CD4-positive, alpha-beta T cell treated with Interleukin-2 at 100 ng/mL for 4 hours (primary cell): ENCODE data around the gene TMEM204.

ENCODE experiments used
- DNase-seq: peaks from one replicate; pipeline ENCODE4 v3.0.0-alpha.2; 2020; ENCODE audit warnings: low spot score

TMEM204 gene

DNA sequence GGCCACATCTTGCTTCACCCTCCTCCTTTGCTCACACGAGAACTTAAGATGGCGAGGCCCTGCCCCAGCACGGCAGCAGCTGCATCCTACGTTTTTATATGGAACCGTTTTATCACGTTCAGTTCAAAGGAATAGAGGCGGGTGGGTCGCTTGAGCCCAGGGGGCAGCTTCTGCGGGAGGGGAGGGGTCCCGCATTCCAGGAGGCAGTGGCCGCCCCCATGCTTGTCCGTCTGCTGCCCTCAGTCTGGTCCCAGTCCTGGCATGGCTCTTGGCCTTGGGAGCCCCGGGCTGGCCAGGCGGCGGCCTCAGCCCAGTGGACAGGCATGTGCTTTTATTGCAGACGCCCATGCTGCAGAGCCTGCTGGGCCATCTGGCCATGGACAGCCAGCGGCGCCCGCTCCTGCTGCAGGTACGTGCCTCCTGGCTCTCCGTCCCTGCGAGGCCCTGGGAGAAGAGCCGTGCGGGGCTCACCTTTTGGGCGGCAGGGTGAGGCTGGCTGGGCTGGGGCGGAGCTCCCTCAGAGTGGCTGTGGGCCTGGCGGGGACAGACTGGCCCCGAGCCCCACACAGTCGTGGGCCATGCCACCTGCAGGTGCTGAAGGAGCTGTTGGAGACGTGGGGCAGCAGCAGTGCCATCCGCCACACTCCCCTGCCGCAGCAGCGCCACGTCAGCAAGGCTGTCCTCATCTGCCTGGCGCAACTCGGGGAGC, 33.6 kb upstream of the TMEM204 start:
- DNase-seq = no peak

DNA sequence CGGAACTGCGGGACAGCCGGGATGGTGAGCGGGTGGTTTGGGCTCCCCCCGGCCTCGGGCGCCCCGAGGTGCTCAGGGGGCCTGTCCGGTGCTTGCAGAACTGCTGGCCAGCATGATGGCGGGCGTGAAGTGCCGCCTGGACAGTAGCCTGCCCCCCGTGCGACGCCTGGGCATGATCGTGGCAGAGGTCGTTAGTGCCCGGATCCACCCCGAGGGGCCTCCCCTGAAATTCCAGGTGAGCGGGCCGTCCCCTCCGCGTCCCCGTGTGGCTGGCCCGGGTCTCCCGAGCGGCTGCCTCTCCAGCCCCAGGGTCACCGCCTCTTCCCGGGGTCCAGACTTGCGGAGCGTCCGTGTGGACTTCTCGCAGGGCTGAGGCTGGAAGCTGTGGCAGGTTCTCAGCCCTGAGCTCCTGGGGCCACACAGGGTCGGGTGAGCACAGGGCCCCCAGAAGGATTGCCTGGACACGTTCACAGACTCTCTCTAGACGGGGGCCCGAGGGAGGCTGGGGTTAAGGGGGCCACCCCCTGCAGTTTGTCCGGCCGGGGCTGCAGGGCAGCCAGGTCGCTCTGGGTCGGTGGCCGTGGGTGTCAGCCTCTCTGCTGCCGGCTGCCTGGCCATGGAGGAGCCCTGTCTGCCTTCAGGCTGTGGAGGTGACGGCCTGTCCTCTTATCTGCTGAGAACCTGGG, 32.9 kb upstream of the TMEM204 start:
- no peak for DNase-seq

DNA sequence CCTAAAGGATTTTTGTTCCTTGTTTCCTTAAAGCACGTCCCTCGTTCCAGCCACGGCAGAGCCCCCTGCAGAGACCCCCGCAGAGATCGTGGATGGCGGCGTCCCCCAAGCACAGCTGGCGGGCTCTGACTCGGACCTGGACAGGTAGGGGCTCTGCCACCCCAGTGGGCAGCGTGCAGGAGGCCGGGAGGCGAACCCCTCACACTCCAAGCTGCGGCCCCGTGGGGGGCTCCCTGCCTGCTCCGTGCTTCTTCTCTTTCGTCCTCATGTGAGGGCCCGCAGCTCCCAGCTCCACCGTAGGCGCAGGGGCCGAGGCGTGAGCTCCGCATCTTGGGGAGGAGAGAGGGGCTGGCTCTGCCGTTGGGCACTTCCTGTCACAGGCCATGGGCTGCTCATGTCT, 31.8 kb upstream of the TMEM204 start:
- no peak for DNase-seq

DNA sequence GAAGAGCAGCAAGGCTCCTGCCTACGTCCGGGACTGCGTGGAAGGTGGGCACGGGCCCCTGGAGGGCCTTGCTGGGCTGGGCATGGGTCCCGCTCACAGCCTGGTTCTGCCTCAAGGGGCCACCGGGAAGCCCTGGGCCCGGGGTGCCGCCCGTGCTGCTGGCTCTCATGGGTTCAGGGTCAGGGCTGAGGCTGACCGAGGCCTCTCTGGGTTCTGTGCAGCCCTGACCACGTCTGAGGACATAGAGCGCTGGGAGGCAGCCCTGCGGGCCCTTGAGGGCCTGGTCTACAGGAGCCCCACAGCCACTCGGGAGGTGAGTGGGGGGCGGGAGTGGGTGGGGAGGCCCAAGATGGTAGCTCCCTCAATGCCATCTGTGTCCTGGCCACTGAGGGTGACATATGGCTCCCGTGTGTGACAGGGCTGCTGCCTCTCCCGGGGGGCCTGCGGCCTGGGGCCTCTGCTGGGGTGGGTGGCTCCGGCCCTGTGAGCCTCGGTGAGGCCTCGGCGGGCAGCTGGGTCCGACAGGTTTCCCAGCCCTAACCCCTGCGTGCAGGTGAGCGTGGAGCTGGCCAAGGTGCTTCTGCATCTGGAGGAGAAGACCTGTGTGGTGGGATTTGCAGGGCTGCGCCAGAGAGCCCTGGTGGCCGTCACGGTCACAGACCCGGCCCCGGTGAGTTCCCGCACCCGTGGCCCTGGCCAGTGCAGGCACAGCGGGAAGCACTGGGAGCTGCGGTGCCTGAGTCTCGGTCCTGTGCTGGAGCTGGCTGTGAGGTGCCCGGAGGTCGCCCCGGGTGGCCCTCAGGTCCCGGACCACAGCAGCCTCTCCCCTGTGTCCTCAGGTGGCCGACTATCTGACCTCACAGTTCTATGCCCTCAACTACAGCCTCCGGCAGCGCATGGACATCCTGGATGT, 31.1 kb upstream of the TMEM204 start:
- no peak for DNase-seq

DNA sequence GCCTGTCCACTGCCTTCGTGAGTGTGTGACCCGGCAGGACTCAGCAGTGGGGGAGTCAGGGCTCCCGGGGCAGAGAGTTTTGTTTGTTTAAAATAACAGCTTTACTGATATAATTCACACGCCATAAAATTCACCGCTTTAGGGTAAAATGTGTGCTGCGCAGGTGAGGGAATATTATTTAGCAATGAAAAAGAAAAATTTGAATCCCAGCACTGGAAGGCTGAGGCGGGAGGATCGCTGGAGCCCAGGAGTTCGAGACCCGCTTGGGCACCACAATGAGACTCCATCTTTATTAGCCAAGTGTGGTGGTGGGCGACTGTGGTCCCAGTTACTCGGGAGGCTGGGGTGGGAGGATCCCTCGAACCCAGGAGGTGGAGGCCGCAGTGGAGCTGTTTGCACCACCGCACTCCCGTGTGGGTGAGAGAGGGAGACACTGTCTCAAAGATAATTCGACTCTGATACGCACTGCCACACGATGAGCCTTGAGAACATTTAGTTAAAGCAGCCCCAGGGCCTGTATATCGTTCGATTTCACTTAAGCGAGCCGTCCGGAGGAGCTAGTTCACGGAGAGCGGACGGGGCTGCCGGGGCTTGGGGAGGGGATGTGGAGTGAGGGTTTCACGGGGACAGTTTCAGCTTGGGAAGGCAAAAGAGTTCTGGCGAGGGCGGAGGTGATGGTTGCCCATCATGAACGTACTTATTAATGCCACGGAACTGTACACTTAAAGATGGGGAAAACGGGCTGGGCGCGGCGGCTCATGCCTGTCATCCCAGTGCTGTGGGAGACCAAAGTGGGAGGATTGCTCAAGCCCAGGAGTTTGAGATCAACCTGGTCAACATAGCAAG, 30.1 kb upstream of the TMEM204 start:
- no peak for DNase-seq

DNA sequence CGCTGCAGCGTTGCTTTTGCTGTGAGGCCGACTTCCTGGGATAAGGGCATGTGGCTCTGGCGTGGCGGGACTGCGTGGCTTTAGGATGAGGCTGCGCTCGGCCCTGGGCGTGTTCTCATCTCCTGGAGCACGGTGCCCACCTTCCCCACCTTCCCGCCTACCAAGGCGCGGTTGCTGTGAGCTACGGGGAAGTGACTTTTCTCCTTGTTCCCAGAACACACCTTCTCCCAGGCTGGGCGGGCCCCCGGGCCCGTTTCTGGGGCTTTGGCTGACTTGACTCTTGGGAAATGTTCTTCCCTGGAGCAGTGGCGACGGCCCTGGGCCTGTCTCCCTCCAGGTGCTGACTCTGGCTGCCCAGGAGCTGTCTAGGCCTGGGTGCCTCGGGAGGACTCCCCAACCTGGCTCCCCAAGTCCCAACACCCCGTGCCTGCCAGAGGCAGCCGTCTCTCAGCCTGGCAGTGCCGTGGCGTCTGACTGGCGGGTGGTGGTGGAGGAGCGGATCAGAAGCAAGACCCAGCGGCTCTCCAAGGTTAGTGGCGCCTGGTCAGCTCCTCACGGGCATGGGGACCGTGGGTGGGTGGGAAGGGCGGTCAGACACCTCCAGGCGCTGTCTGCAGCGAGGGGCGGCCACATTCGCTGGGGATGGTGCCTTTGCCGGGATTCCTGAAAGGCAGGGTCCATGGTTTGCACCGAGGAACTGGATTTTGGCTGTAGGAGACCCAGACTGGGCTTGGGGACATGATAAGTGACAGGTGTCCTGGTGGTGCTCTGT, 28.2 kb upstream of the TMEM204 start:
- DNase-seq = no peak

DNA sequence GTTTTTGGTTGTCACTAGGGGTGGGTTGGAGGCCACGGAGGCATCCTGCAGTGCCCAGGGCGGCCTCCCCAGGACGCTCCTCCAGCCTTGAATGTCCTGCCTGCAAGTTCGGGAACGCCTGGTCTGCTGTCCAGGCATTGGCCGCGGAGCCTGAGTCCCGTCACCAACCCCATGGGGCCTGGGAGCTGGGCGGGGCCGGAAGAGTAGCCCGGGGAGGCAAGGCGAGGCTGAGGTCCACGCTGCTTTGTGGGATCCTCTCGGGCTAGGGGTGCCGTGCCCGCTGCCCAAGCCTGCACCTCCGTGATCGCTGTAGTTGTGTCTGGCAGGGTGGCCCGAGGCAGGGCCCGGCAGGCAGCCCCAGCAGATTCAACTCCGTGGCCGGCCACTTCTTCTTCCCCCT, 27.6 kb upstream of the TMEM204 start:
- DNase-seq = no peak

DNA sequence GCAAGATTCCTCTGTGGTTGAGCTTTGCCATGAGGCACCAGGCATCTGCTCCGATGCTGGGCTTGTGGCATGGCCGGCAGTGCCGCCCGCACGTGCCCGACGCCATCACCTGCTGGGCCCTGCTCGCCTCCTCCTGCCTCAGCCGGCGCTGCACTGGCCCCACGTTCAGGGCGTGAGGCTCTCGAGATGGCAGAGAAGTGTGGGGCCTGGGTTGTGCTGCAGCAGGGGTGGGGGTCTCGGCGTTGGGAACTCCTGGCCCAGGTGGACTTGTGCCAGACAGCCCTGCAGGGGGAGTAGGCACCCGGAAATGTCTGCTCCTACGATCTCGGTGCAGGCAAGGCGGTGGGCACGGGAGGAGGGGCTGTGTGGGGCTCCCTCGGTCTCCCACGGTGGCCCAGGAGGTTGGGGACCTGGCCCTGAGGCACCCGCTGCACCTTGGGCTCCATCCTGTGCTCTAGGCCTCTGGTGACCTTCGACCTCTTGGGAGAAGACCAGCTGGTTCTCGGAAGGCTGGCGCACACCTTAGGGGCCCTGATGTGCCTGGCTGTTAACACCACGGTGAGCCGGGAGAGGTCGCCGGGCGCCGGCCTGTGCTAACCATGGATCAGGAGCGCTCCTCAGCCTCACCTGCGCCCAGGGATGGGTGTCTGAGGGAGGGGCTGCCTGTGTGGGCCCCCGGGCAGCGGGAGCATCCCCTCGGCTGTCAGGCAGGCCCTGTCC, 26.8 kb upstream of the TMEM204 start:
- no peak for DNase-seq

DNA sequence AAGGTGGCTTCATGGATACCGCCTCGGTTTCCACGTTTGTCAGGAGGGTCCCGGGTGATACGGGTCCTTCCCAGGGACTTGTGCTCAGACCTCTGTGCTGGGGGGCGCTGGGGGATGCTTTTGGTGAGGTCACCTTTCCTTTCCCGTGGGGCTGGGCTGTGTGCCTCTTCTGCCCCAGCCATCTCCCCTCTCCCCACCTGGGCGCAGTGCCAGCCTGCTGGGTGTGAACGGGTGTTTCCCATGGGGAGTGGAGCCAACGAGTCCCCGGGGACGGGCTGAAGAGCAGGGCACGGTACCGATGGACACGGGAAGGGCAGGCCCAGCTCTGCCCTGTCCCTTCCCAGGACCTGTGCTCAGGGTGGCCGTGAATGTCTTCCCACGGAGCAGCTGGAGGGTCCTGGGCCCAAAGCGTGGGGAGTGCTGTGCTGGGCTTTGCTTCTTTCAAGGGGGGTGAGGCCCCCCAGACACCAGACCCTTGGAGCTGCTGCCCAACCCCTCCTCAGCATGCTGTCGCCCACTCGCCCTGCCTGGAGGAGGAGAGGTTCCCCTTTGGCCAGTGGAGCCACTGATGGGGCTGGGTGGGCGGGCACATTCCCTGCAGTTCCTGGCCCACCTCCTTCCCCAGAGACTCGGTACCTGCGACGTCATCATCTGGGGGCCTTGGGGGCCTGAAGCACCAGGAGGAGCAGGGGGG, 24.8 kb upstream of the TMEM204 start:
- DNase-seq = no peak

DNA sequence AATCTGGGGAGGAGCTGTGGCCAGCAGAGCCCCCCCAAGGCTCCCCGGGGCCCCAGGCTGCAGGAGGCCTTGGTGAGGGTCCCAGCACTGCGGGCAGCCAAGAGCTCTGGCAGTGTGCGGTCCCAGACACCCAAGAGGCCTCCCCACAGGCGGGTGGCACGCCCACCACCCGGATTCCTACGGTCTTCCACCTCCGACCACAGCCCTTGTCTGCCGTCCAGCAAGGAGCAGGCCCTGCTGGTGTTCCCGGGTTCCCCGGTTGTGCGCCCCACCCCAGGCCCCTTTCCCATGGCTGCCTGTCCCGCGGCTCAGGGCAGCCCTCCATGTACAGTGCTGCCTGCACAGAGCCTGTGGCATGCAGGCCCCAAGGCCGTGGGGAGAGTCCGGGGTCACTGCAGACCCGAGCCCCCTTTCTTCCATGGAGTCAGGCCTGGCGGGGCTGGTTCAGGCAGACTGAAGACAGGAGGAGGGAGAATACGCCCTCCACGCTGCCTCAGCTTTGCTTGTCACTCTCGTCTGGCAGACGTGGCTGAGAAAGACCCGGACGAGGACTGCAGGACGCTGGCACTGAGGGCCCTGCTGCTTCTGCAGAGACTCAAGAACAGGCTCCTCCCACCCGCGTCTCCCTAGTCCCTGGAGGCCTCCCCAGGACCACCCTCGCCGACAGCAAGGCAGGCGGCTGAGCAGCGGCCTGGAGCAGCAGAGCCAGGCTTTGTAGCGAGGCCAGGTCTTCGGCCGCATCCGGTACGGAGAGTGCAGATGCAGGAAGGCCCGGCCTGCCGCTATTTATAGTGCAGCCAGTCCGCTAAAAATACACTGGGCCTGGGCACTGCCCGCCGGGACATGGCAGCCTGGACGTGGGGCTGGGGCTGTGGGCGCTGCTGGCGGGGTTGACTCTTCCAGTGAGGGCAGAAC, 23.9 kb upstream of the TMEM204 start:
- no peak for DNase-seq

DNA sequence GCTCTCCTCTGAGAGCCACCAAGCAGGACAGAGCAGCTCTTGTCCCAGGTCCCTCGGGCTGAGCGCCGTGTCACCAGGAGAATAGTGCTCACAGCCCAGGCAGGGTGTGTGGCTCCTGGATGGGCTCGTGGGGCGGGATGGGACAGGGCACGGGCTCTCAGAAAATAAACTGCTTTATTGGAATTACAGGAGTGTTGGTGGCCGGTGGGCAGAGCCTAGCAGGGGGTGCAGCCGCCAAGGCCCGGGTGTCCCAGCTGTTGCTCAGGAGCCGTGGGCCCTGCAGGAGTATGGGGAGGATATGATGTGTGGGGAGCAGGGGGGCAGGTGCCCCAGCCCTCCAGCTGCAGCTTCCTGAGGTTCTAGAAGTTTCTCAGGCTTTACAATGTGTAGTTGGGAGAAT, 23.2 kb upstream of the TMEM204 start:
- no peak for DNase-seq

DNA sequence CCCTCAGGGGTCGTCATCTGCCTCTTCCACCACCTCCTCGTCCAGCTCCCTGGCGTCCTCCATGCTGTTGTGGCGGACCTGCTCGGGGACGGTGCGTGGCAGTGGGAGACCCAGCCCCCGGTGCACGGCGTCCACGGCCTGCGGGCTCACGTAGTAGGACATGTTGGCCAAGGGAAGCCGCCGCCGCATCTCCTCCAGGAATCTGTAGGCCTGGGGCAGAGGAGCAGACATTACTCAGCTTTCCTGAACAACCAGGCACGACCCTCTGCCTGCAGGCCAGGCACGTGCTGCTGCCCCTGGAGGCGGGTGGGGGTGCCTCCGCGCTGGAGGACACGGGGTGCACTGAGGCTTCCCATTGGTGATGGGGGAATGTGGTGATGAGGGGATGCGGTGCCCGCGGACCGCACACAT, 22.5 kb upstream of the TMEM204 start:
- no peak for DNase-seq

DNA sequence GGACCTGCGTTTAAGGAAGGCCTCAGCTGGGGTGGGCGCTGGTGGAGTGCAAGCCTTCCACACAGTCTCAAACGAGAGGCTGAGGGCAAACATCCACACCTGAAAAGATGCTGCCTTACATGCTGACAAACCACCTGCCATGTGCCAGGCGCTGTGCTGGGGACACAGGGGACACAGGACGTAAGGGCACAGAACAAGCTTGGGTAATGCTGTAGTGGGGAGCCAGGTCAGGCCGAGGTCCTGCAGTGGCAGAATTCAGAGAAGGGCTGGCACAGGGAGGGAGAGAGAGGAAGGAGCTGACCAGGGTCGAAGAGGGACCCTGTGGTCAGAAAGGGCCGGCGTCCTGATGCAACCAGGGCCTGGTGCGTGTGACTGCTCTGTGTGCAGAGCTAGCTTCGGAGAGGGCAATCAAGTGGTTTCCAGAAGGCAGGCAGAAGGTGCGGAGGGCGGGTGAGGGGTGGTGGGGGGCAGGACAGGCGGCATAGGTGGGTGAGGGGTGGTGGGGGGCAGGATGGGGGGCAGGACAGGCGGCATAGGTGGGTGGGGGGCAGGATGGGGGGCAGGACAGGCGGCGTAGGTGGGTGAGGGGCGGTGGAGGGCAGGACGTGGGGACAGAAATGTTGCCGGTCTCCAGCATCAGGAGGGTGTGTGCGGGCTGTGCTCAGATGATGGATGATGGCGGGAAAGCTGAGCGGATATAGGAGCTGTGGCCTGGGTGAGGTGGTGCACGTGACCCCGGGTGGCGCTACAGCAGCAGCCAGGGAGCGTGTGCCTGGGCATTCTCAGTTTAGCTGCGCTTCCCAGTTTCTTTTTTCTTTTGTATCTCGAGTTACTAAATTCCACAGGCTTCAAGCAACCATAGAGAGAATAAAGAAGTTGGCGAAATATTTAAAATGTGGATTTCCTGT, 21.6 kb upstream of the TMEM204 start:
- DNase-seq = no peak

DNA sequence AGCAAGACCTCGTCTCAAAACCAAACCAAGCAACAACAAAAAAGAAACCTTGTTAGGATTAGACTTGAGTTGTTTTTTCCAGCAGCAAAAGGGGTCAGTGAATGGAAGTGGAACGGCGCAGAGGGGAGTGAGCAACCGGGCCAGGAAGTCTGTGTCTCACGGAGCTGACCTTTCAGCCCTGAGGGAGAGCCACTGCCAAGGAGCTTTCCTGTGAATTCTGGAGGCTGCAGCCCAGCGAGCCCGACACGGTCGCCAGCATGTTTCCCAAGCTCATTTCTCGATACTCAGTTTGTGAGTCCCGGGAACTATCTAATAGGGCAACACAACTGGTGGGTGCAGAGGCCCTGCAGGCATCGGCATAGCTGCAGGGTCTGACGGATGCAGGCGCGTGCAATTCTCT, 20.7 kb upstream of the TMEM204 start:
- no peak for DNase-seq

DNA sequence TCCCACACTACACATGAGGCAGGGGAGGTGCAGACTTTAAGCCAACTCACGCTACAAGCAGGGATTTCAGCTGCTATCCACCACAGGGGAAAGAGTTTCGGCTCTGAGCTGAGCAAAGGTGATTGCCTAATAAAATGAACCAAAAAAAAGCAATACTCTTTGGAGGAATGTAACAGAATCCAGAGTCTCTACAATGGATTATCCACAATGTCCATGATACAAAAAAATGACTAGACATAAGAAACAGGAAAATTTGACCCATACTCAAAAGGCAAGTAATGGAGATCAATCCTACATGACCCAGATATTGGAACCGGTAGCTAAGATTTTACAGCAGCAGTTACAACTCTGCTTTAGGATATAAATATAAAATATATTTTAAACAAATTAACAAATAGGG, 19.0 kb upstream of the TMEM204 start:
- no peak for DNase-seq

DNA sequence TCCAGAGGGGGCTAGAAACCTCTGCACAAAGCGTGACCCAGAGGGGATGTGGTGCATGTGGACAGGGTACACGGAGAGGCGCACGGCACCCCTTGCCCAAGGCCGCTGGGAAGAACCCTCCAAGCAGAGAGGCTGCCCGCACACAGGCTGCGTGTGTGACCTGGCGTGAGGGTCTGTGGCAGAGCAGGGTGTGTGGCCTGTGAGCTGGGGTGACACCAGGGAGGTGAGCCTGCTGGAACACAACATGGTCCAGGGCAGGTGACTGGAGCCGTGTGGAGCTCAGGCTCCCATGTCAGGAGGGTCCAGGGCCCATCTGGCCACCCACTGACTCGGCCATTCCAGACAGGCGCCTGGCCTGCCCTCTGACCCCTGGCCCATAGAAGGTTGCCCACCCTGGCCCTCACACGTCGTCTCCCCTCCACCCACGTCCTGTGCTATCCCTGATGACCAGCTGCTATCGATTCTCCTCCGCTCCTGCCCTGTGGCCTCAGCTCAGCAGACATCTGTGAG, 14.8 kb upstream of the TMEM204 start:
- no peak for DNase-seq

DNA sequence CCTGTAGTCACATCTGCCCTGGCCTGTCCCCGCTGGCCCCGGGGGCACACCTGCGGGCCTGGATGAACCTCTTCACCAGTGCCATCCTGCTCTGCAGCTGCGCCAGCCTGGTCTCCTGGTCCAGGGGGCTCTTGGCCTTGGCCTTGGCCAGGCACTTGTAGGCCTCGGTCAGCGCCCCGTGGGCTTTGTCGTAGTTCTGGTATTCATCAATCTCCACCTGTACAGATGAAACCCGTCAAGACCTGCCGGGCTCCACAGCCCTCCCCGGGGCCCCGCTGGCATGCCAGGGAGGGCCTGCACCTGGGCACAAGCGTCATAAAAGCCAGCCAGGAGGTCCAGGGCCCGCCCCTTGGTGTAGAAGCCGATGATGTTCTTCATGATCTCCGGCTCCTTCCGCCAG, 13.6 kb upstream of the TMEM204 start:
- DNase-seq = no peak

DNA sequence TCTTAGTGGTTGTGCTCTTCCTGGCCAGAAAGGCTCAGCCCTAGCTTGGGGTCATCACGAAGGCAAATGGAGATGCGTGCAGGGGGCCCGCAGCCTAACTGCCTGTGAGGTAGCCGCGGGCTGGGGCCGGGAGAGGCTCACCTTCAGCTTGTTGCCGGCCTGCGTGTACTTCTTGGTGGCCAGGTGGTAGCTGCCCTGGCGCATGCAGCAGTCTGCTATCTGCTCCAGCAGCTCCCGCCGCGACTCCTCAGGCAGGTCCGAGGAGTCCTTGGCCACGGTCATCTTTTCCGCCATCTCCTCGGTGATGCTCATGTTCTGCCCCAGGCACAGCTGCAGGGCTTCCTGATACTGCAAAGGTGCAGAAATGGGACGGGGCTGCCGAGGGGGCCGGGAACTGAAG, 13.0 kb upstream of the TMEM204 start:
- no peak for DNase-seq
